ENCODE results near the gene KLHL1.

KLHL1 gene

GRCh38 chr13:69820180-69820579 lies 288.1 kb downstream of the KLHL1 start:
- no peaks in the 10 kb centered on the region for H3K9me3 ChIP-seq (ENCODE audit: severe bottlenecking)
- H3K27ac ChIP-seq: no peak overlapping the region
- H3K36me3 ChIP-seq: no peaks in the 10 kb centered on the region
- DNase-seq: no peak
- no peak overlapping the region for H3K4me3 ChIP-seq (ENCODE audit: low read depth, low read length)
- TF ChIP-seq CTCF (IDR thresholded peaks at IDR 0.05; ENCODE audit: low read depth, low read length): no peak
- H3K27me3 ChIP-seq (ENCODE audit: insufficient read depth, low read depth, severe bottlenecking): no peaks in the 10 kb centered on the region

DNA sequence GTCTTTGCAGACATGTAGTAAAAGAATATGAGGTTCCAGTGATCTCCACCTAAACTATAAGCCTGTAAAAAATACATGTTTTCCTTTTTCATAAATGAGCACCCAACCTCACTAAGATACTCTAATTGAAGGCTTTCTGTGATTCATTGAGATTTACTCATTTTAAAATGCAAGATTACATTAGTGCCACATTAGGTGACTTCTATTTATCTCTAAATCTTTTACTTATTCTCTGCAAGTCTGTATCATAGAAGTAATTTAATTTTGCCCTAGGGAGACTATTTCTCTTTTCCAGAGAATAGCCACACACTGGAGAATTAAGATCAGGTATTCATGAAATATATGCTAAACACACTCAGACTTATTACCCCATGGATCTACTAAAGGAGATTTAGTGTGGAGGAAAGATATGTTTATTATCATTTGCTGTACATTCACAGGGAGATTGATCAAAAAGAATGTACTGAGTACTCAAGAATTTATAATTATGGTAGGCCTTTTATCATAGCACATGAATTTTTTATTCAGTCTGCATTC lies 290.9 kb downstream of the KLHL1 start:
- H3K27ac ChIP-seq: no peak overlapping the region
- no peak for DNase-seq
- H3K9me3 ChIP-seq (ENCODE audit: severe bottlenecking): no peaks in the 10 kb centered on the region
- no peak for TF ChIP-seq CTCF (IDR thresholded peaks at IDR 0.05; ENCODE audit: low read depth, low read length)
- H3K36me3 ChIP-seq: no peaks in the 10 kb centered on the region
- H3K4me3 ChIP-seq (ENCODE audit: low read depth, low read length): no peak overlapping the region
- no peaks in the 10 kb centered on the region for H3K27me3 ChIP-seq (ENCODE audit: insufficient read depth, low read depth, severe bottlenecking)

DNA sequence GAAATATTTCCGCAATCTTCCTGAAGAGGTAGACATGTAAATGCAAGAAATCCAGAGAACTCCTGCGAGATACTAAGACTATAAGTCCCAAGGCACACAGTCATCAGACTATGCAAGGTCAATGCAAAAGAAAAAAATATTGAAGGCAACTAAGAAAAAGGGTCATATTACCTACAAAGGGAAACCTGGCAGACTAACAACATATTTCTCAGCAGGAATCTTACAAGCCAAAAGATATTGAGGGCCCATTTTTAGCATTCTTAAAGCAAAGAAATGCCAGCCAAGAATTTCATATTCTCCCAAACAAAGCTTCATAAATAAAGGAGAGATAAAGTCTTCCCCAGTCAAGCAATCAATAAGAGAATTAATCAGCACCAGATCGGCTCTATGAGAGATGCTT lies 299.1 kb downstream of the KLHL1 start:
- TF ChIP-seq CTCF (IDR thresholded peaks at IDR 0.05; ENCODE audit: low read depth, low read length): no peak
- H3K9me3 ChIP-seq (ENCODE audit: severe bottlenecking): no peaks in the 10 kb centered on the region

GRCh38 chr13:69796256-69796655 lies 312.0 kb downstream of the KLHL1 start:
- Histone ChIP-seq H3K36me3 (no peaks in the 10 kb centered on the region), H3K27me3 (ENCODE audit: insufficient read depth, low read depth, severe bottlenecking) (no peaks in the 10 kb centered on the region), H3K4me3 (ENCODE audit: low read depth, low read length) (no peak overlapping the region), H3K27ac (no peak overlapping the region), H3K9me3 (ENCODE audit: severe bottlenecking) (no peaks in the 10 kb centered on the region)
- no peak for DNase-seq
- TF ChIP-seq CTCF (IDR thresholded peaks at IDR 0.05; ENCODE audit: low read depth, low read length): no peak

More for the DNA sequence above, 299.1 kb downstream of the KLHL1 start:
- Histone ChIP-seq H3K36me3 (no peaks in the 10 kb centered on the region), H3K4me3 (ENCODE audit: low read depth, low read length) (no peak overlapping the region), H3K27ac (no peak overlapping the region), H3K27me3 (ENCODE audit: insufficient read depth, low read depth, severe bottlenecking) (no peaks in the 10 kb centered on the region)
- no peak for DNase-seq

- H3K9me3 ChIP-seq (ENCODE audit: severe bottlenecking): no peaks in the 10 kb centered on the region
- no peaks in the 10 kb centered on the region for H3K27me3 ChIP-seq (ENCODE audit: insufficient read depth, low read depth, severe bottlenecking)
- H3K36me3 ChIP-seq: no peaks in the 10 kb centered on the region
- TF ChIP-seq CTCF (IDR thresholded peaks at IDR 0.05; ENCODE audit: low read depth, low read length): no peak
- peak; percentile 9 for DNase-seq
- H3K4me3 ChIP-seq (ENCODE audit: low read depth, low read length): no peak overlapping the region
- no peak overlapping the region for H3K27ac ChIP-seq
Observed at GRCh38 chr13:69793783-69794453, 314.3 kb downstream of the KLHL1 start.

DNA sequence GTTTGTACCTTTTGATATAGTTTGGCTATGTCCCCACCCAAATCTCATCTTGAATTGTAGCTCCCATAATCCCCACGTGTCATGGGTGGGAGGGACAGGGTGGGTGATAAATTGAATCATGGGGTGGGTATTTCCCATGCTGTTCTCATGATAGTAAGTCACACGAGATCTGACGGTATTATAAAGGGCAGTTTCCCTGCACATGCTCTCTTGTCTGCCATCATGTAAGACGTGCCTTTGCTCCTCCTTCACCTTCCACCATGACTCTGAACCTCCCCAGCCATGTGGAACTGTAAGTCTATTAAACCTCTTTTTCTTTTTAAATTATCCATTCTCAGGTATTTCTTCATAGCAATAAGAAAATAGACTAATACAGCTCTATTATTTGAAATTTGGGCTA lies 331.3 kb downstream of the KLHL1 start:
- Histone ChIP-seq H3K27me3 (ENCODE audit: insufficient read depth, low read depth, severe bottlenecking) (no peaks in the 10 kb centered on the region), H3K27ac (no peak overlapping the region), H3K4me3 (ENCODE audit: low read depth, low read length) (no peak overlapping the region), H3K9me3 (ENCODE audit: severe bottlenecking) (no peaks in the 10 kb centered on the region), H3K36me3 (no peaks in the 10 kb centered on the region)
- no peak for DNase-seq
- TF ChIP-seq CTCF (IDR thresholded peaks at IDR 0.05; ENCODE audit: low read depth, low read length): no peak
